ENCODE data around the gene TBC1D22B. TPM values are rescaled to one million over a fixed set of nuclear protein-coding genes. Genes with fewer than 3 reads are reported as not detected.

Gene TBC1D22B
- total and polyA plus RNA-seq, 2 of the 13 experiments (the other 11 are each of a cell fraction or from before 2014, with no cell fraction given), result 9.7 to 12.9 TPM

- peak in 1 of 2 experiments; percentile 81; a peak in 1 of 4 replicates for TF ChIP-seq EP300 (IDR thresholded peaks at IDR 0.05; ENCODE audit: low read depth in 2 of 2, low read length in 2 of 2)
- no peak for TF ChIP-seq EP300 (CRISPR knock-in tag; IDR thresholded peaks at IDR 0.05; ENCODE audit: borderline replicate concordance)
- TF ChIP-seq ZBTB43 (CRISPR knock-in tag; conservative IDR thresholded peaks at IDR 0.05), result no peak
- no peak; the same call in 1 of the 2 replicates for TF ChIP-seq ELF1 (CRISPR knock-in tag; IDR thresholded peaks at IDR 0.05)
- peak; percentile 48 for TF ChIP-seq CBFB (CRISPR knock-in tag; IDR thresholded peaks at IDR 0.05)
- TF ChIP-seq ZNF160 (CRISPR knock-in tag; IDR thresholded peaks at IDR 0.05), result peak; percentile 78
- TF ChIP-seq ZNF713 (CRISPR knock-in tag; IDR thresholded peaks at IDR 0.05), result 0 out of 2 replicates have a peak, but pooled peaks have one; percentile 51
- no peak for TF ChIP-seq ZBTB8A (CRISPR knock-in tag; IDR thresholded peaks at IDR 0.05; ENCODE audit: borderline replicate concordance, low read depth)
- TF ChIP-seq ZSCAN21 (CRISPR knock-in tag; IDR thresholded peaks at IDR 0.05; ENCODE audit: borderline replicate concordance), result peak; percentile 74; the same call in 1 of the 2 replicates
- no peak for TF ChIP-seq JDP2 (CRISPR knock-in tag; IDR thresholded peaks at IDR 0.05; ENCODE audit: borderline replicate concordance)
- TF ChIP-seq ZC3H4 (CRISPR knock-in tag; IDR thresholded peaks at IDR 0.05; ENCODE audit: borderline replicate concordance), result no peak
- TF ChIP-seq ELF3 (CRISPR knock-in tag; IDR thresholded peaks at IDR 0.05), result no peak; the same call in 1 of the 2 replicates
- TF ChIP-seq MXD4 (CRISPR knock-in tag; IDR thresholded peaks at IDR 0.05), result peak; percentile 60
- TF ChIP-seq GRHL1 (CRISPR knock-in tag; conservative IDR thresholded peaks at IDR 0.05), result no peak
- peak; percentile 54; the same call in 1 of the 2 replicates for TF ChIP-seq KAT7 (CRISPR knock-in tag; IDR thresholded peaks at IDR 0.05; ENCODE audit: borderline replicate concordance)
- 0 out of 2 replicates have a peak, but pooled peaks have one; percentile 58 for TF ChIP-seq ZKSCAN5 (CRISPR knock-in tag; IDR thresholded peaks at IDR 0.05)
- no peak for TF ChIP-seq KIAA2018 (CRISPR knock-in tag; IDR thresholded peaks at IDR 0.05; ENCODE audit: borderline replicate concordance)
Measured at GRCh38 chr6:37222125-37222967, 35.2 kb upstream of the TBC1D22B start (continued).

Measured in HepG2 (cell line).